ENCODE data around the gene COQ10A. TPM values are rescaled to one million over a fixed set of nuclear protein-coding genes. Genes with fewer than 3 reads are reported as not detected.
A peak's percentile ranks its signal among the peaks of the same experiment; 100 is the strongest.

The COQ10A gene
- polyA plus RNA-seq (ENCODE audit: insufficient read length): 16.4 TPM

- peak; percentile 91 for DNase-seq
These were observed at the start of gene COQ10A for GRCh38 chr12:56266693-56267442. COQ10A (plus strand) TSS chr12:56266942; CDS start chr12:56267119, 177 bp downstream.

GRCh38 chr12:56219840-56220239, 46.9 kb upstream of the COQ10A start:
- DNase-seq: no peak

GRCh38 chr12:56220611-56221231, 46.0 kb upstream of the COQ10A start:
- DNase-seq: no peak

DNA sequence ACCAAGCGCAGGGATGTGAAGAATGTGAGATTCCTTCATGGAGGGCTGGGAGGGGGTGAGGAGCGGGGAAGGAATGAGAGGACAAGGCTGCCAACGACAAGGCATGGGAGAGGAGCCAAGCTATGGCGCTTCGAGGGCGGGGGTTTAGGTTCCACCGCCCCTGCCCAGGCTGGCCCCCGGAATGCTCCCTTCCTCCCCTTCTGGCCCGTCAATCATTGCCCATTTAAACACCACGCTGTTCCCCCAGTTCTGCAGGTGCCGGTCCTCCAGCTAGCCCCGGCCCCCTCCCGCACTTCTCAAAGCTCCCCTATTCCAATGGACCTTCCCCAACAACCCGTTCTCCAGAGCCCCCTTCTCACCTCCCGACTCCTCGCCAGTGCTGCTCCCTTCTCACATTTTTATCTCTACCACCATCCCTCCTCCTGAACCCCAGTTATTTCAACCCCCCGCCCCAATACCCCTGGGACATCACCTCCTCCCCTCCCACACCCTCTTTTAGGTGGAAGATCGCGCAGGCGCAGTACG, 45.4 kb upstream of the COQ10A start:
- peak; percentile 72 for DNase-seq

GRCh38 chr12:56221757-56222530, 44.8 kb upstream of the COQ10A start, which contains the start of gene RNF41:
RNF41 (minus strand) TSS chr12:56221922; CDS start chr12:56214047, 7,875 bp downstream.
- peak; percentile 98 for DNase-seq

DNA sequence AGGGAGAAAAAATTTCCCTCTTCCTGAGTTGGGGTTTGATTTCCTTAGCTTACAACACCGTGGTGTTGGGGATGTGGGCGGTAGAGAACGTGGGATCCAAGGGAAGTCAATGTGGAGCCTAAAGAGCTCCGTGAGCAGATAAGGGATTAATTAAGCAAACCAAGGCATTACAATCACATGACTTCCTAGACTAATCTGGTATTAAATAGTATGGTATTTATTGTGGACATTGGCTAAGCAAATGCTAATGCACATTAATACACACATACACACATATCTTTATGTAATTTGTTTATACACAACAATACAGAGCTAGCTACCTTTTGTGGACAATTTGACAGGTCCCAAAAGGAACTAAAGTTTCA, 44.2 kb upstream of the COQ10A start:
- DNase-seq: no peak

- DNase-seq: no peak
These were observed 43.1 kb upstream of the COQ10A start for GRCh38 chr12:56223571-56224101.

GRCh38 chr12:56224102-56224701, 42.5 kb upstream of the COQ10A start, which contains the start of gene NABP2:
NABP2 (plus strand) TSS chr12:56224342; CDS start chr12:56224857, 515 bp downstream.
- peak; percentile 98 for DNase-seq

DNA sequence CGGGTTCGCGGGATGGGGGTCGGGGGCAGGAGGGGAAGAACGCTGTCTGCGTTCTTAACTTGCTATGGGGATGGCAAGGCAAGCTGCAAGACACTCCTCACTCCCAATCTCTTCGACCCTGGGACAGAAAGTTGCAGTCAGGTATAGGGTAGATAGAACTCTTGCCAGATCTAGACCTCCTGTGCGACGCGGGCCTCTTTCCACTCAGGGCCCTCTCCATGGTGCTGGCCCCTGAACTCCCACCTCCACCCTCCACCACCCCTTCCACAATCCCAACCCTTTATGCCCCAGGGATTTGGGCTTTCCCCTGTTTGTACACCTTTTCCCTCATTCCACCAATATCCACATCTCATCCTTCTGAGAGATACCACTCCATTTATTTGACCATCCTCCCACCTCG, 41.8 kb upstream of the COQ10A start:
- DNase-seq: no peak

DNA sequence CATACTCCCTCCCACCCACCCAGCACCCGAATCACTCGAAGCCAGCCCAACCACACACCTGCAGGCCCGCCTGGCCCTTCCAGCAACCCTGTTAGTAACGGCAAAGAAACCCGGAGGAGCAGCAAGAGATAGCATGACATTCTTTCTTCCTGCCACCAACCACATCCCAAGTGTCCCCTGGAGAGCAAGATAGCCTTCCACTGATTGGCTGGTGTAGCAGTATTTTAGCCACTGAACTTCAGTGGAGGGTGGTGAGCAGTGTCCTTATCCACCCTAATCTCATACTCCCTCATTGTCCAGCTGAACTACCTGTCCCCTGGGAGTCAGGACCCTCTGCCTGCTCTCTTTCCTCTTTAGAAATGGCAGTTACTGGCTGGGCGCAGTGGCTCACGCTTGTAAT, 37.7 kb upstream of the COQ10A start:
- no peak for DNase-seq

DNA sequence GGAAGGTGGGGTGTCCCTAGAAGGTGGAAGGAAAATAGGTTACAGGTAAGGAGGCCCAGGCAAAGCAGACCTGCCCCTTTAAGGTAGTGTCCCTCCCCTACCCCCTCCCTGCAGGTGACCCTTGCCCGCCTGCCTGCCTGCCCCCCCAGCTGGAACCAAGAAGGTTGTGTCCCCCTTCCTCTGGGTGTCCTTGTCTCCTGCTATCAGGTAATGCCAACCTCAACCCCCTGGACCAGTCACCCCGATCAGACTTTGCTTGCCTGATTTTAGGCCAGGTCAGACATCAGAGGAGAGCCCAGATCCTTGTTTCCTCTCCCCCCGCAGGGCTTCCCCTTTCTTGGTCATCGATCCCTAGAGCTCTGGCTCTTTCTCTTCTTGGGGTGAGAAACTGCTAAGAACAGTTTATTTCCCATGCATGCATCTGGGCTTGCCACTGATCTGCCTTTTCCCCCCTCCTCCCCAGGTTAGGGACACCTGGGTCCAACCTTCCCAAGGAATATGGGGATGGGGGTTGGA, 36.8 kb upstream of the COQ10A start, which contains the start of gene SLC39A5:
Gene SLC39A5 (plus strand): TSS at position 136 of the 516 bp plus-strand sequence. CDS start 1,224 bp downstream, outside the sequence.
- no peak for DNase-seq

GRCh38 chr12:56230432-56231183, 36.1 kb upstream of the COQ10A start:
- no peak for DNase-seq

- no peak for DNase-seq
These were observed 35.6 kb upstream of the COQ10A start for GRCh38 chr12:56231184-56231582.

DNA sequence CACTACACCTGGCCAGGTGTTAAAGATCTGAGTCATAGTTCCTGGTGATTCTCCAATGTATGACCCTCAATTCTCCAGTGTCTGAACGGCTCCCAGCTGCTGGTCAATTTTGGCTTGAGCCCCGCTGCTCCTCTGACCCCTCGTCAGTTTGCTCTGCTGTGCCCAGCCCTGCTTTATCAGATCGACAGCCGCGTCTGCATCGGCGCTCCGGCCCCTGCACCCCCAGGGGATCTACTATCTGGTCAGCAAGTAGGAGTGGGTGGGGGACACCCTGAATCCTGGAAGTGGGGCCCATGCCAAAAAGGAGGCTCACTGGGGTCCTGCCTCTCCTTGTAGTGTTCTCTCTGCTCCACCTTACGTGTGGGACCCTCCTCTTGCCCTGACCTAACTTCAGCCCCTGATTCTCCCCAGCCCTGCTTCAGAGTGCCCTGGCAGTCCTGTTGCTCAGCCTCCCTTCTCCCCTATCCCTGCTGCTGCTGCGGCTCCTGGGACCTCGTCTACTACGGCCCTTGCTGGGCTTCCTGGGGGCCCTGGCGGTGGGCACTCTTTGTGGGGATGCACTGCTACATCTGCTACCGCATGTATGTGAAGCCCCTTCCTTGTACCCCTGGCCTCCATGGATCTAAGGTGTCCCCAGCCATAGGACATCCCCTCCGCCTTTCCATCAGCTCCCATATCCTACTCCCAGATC, 31.9 kb upstream of the COQ10A start:
- DNase-seq: no peak

DNA sequence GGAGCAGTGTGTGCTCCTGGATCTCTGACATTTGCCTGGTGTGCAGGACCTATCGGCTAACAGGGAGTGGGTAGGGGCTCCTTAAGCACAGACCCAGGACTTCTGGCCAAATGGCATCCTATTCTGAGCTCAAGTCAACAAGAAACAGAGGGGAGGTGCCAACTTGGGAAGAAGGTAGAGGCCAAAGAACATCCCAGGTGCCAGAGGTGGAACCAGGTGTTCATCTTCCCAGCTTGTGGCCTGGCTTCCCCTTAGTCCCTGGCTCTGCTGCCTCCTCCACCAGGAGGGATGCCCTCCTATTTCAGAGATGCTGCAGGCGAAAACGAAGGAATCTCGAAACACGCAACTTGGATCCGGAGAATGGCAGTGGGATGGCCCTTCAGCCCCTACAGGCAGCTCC, 30.7 kb upstream of the COQ10A start:
- no peak for DNase-seq

- DNase-seq: no peak
These were observed 29.8 kb upstream of the COQ10A start for GRCh38 chr12:56236985-56237384.

DNA sequence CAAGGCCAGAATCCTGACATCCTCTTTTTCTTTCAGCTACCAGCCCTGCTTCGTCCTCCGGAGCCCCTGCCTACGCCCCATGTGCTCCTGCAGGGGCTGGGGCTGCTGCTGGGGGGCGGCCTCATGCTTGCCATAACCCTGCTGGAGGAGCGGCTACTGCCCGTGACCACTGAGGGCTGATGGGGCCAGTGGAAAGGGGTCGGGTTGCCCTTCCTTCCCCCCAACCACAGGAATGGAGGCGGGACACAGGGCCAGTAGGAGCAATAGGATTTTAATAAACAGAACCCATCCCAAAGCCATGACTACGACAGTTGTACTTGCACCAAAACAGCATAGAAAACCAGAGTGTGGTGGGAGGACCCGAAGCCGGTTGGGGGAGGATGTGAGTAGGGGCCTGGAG, 29.2 kb upstream of the COQ10A start:
- DNase-seq: no peak

DNA sequence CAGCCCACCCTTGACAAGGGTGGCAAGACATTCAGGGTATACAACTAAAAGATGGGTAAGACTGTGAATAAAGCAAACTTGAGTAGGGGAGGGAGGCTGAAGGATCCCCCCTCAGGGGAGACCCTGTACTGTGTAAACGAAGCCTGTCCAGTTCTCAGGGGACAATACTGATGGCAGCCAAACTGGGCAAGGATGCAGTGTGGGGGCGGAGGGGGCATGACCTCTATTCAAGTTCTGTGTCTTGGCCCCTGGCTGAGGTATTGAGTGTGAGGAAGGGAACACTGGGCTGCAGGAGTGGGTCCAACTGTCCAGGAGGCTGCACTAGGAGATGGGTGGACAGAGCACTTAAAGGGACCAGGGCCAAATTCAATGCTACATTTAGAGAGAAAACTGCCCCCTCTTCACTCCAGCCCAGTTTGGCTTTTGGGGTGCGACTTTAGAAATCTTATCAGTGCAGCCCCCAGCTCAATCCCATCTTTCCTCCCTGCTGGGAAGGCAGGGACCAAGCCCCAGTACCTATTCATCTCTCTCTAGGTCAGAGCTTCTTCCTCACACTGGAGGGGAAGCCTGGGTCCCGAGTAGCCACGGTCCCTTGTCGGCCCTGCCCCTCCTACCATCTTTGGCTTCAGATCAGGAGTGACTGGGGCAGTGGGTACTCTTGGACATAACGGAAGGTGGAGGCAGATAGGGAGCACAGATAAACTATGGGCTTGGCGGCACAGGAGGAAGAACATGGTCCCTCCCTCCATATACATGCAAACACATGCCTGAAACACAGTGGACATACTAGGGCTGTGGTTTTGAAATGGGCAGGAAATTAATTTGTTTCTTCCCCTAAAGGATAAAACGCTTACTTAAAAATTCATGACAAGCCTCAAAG, 25.1 kb upstream of the COQ10A start:
- no peak for DNase-seq

- DNase-seq: no peak
These were observed 23.8 kb upstream of the COQ10A start for GRCh38 chr12:56242986-56243385.

All from hindlimb muscle (tissue), 1 donor.